DND-41 (cell line): Measurements from ENCODE around the gene NCOA3.

Source experiments
- ATAC-seq: fragments of 200-7000 bp; cut with Tn5 transposase; 3 replicates; pipeline ENCODE4 v1.9.1; 2021; ENCODE audit warnings: low read depth; ENCODE audit not compliant: insufficient read depth
- DNase-seq: peaks from one replicate; pipeline ENCODE4 v3.0.0-alpha.2; 2020
- H2AFZ ChIP-seq: 2 replicates; pipeline ENCODE4 v1.6.0; 2012; ENCODE audit warnings: low read depth, low read length
- H3K27ac ChIP-seq: 2 replicates; pipeline ENCODE4 v1.5.1; 2012; ENCODE audit warnings: low read length, inconsistent platforms
- H3K27me3 ChIP-seq: fragments of 200-600 bp; sonication (generic); 2 replicates; pipeline ENCODE4 v1.6.0; 2012; ENCODE audit warnings: low read length, mild to moderate bottlenecking, inconsistent platforms; ENCODE audit not compliant: insufficient read depth, poor library complexity
- H3K36me3 ChIP-seq: 2 replicates; pipeline ENCODE4 v1.5.1; 2012; ENCODE audit warnings: low read length, inconsistent platforms; ENCODE audit not compliant: insufficient read depth
- H3K4me1 ChIP-seq: 2 replicates; pipeline ENCODE4 v1.5.1; 2012; ENCODE audit warnings: mild to moderate bottlenecking, low read length; ENCODE audit not compliant: insufficient read depth
- H3K4me2 ChIP-seq: 2 replicates; pipeline ENCODE4 v1.6.0; 2012; ENCODE audit warnings: mild to moderate bottlenecking, moderate library complexity, low read length, inconsistent platforms; ENCODE audit not compliant: insufficient read depth
- H3K4me3 ChIP-seq, 2 experiments: fragments of 200-600 bp in 1 of 2; shearing (Covaris generic) in 1 of 2; 2 replicates each; pipeline ENCODE4 v1.5.1; 2012 to 2016; ENCODE audit warnings: inconsistent platforms in 2 of 2, low read length in 2 of 2, mild to moderate bottlenecking in 2 of 2, low read depth in 1 of 2, moderate library complexity in 1 of 2
- H3K79me2 ChIP-seq: 2 replicates; pipeline ENCODE4 v1.6.0; 2012; ENCODE audit warnings: low read length, inconsistent platforms; ENCODE audit not compliant: insufficient read depth
- H3K9ac ChIP-seq: 2 replicates; pipeline ENCODE4 v1.6.0; 2012; ENCODE audit warnings: low read depth, mild to moderate bottlenecking, inconsistent platforms, low read length, moderate library complexity
- H3K9me3 ChIP-seq: 2 replicates; pipeline ENCODE4 v1.5.1; 2012; ENCODE audit warnings: low read length, moderate library complexity, mild to moderate bottlenecking, inconsistent platforms; ENCODE audit not compliant: insufficient read depth, severe bottlenecking
- H4K20me1 ChIP-seq: 2 replicates; pipeline ENCODE4 v1.6.0; 2012; ENCODE audit warnings: low read length; ENCODE audit not compliant: insufficient read depth
- CTCF ChIP-seq: IDR thresholded peaks from 2 replicates; pipeline ENCODE4 v1.5.1; 2012; ENCODE audit warnings: borderline replicate concordance, low read length, moderate library complexity, mild to moderate bottlenecking; ENCODE audit not compliant: poor library complexity, severe bottlenecking; ENCODE audit errors: extremely low read depth
- EZH2 ChIP-seq: IDR thresholded peaks from 3 replicates; pipeline ENCODE4 v1.6.1; 2012; ENCODE audit warnings: borderline replicate concordance, low read depth, mild to moderate bottlenecking, moderate library complexity, low read length, inconsistent platforms; ENCODE audit not compliant: severe bottlenecking

Gene NCOA3

GRCh38 chr20:47603260-47603659, 101.6 kb downstream of the NCOA3 start:
- H3K27ac ChIP-seq = no peak overlapping the region
- H3K4me2 ChIP-seq = no peak overlapping the region
- no peak for ATAC-seq
- peaks cover 27% of the 10 kb centered on the region for H3K4me1 ChIP-seq
- H3K36me3 ChIP-seq = no peaks in the 10 kb centered on the region
- H3K79me2 ChIP-seq = peaks cover 8% of the 10 kb centered on the region
- H4K20me1 ChIP-seq = no peaks in the 10 kb centered on the region
- no peak overlapping the region for H2AFZ ChIP-seq
- no peak for DNase-seq
- no peaks in the 10 kb centered on the region for H3K27me3 ChIP-seq
- TF ChIP-seq CTCF (no peak), EZH2 (no peak)
- H3K9ac ChIP-seq = no peak overlapping the region
- no peaks in the 10 kb centered on the region for H3K9me3 ChIP-seq
- no peak overlapping the region for H3K4me3 ChIP-seq

- no peak overlapping the region for H3K4me2 ChIP-seq
- no peak for ATAC-seq
- H3K9me3 ChIP-seq = no peaks in the 10 kb centered on the region
- H3K27me3 ChIP-seq = no peaks in the 10 kb centered on the region
- H3K36me3 ChIP-seq = no peaks in the 10 kb centered on the region
- H3K4me3 ChIP-seq = no peak overlapping the region
- H3K9ac ChIP-seq = no peak overlapping the region
- H4K20me1 ChIP-seq = no peaks in the 10 kb centered on the region
- peak overlapping the region; percentile 64; the same call in 1 of the 2 replicates for H3K27ac ChIP-seq
- H3K4me1 ChIP-seq = peaks cover 35% of the 10 kb centered on the region
- no peak for TF ChIP-seq EZH2
- TF ChIP-seq CTCF = no peak
- peaks cover 10% of the 10 kb centered on the region for H3K79me2 ChIP-seq
- no peak for DNase-seq
- no peak overlapping the region for H2AFZ ChIP-seq
Measured at GRCh38 chr20:47605673-47606413, 104.2 kb downstream of the NCOA3 start.

GRCh38 chr20:47606414-47606982, 104.8 kb downstream of the NCOA3 start:
- no peaks in the 10 kb centered on the region for H3K36me3 ChIP-seq
- no peaks in the 10 kb centered on the region for H3K9me3 ChIP-seq
- no peak for TF ChIP-seq EZH2
- no peak for TF ChIP-seq CTCF
- H3K9ac ChIP-seq = no peak overlapping the region
- no peaks in the 10 kb centered on the region for H3K27me3 ChIP-seq
- H2AFZ ChIP-seq = no peak overlapping the region
- H4K20me1 ChIP-seq = no peaks in the 10 kb centered on the region
- peak overlapping the region; percentile 6; the same call in 1 of the 2 replicates for H3K4me2 ChIP-seq
- ATAC-seq (no peak), DNase-seq (no peak)
- H3K4me1 ChIP-seq = peaks cover 35% of the 10 kb centered on the region
- H3K79me2 ChIP-seq = peaks cover 10% of the 10 kb centered on the region
- H3K27ac ChIP-seq = peak overlapping the region; percentile 64
- no peak overlapping the region for H3K4me3 ChIP-seq
